LNCaP clone FGC (cell line): ENCODE measurements around the gene RFK.

ENCODE experiments used
- DNase-seq: peaks from one replicate; pipeline ENCODE4 v3.0.0-alpha.2; 2011; ENCODE audit warnings: low read depth
- H3K4me3 ChIP-seq: 2 replicates; pipeline ENCODE4 v1.5.1; 2011; ENCODE audit warnings: mild to moderate bottlenecking, low read depth, low read length, control low read depth
- CTCF ChIP-seq: IDR thresholded peaks from 2 replicates; pipeline ENCODE4 v1.5.1; 2012; ENCODE audit warnings: mild to moderate bottlenecking; ENCODE audit not compliant: control insufficient read depth, insufficient read depth; ENCODE audit errors: extremely low read depth

RFK gene

GRCh38 chr9:76352026-76352620, 42.1 kb downstream of the RFK start:
- no peak for DNase-seq
- H3K4me3 ChIP-seq, result no peak overlapping the region
- no peak for TF ChIP-seq CTCF

- DNase-seq, result no peak
- no peak overlapping the region for H3K4me3 ChIP-seq
- no peak for TF ChIP-seq CTCF
These were observed 43.2 kb downstream of the RFK start for GRCh38 chr9:76351006-76351405.

- H3K4me3 ChIP-seq, result no peak overlapping the region
- no peak for TF ChIP-seq CTCF
- DNase-seq, result no peak
These were observed 44.4 kb downstream of the RFK start for GRCh38 chr9:76349865-76350264.

- no peak overlapping the region for H3K4me3 ChIP-seq
- TF ChIP-seq CTCF, result no peak
- DNase-seq, result no peak
These were observed 51.4 kb downstream of the RFK start for GRCh38 chr9:76342858-76343257.

GRCh38 chr9:76342201-76342600, 52.0 kb downstream of the RFK start:
- H3K4me3 ChIP-seq, result no peak overlapping the region
- TF ChIP-seq CTCF, result no peak
- no peak for DNase-seq

- no peak overlapping the region for H3K4me3 ChIP-seq
- no peak for TF ChIP-seq CTCF
- DNase-seq, result no peak
These were observed 52.6 kb downstream of the RFK start for GRCh38 chr9:76341616-76342015.

- H3K4me3 ChIP-seq, result no peak overlapping the region
- no peak for DNase-seq
- no peak for TF ChIP-seq CTCF
These were observed 55.8 kb downstream of the RFK start for GRCh38 chr9:76338418-76338817.
